GM04503 (cell line): Measurements from ENCODE around the gene PTPRD.

Experiments
- DNase-seq: peaks from one replicate; pipeline ENCODE4 v3.0.0-alpha.2; 2012; ENCODE audit warnings: low read depth

The PTPRD gene

GRCh38 chr9:8431505-8431904 is 2181.3 kb downstream of the PTPRD start:
- no peak for DNase-seq

GRCh38 chr9:8430945-8431344 is 2181.9 kb downstream of the PTPRD start:
- DNase-seq, result no peak

- DNase-seq, result no peak
These were observed 2183.0 kb downstream of the PTPRD start for GRCh38 chr9:8429768-8430167.

- DNase-seq, result no peak
These were observed 2183.6 kb downstream of the PTPRD start for GRCh38 chr9:8429157-8429556.

DNA sequence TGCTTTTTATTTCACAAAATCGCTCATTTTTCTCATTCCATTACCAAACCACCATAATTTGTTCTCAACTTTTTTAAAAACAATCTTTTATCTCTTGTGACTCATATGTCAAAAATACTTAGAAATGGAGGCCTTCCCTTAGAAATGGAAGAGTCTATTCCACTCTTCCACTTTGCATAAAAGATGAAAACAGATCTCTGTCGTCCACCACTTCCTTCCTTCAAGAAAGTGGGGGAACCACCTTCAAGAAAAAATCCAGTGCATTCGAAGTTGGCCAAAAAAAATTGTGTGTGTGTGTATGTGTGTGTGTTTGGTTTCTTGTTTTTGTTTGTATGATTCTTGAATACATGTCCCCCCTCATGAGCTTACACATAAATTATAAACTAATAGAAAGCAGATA is 2184.4 kb downstream of the PTPRD start:
- DNase-seq, result no peak

- DNase-seq, result no peak
These were observed 2187.9 kb downstream of the PTPRD start for GRCh38 chr9:8424786-8425410.

- DNase-seq, result no peak
These were observed 2192.4 kb downstream of the PTPRD start for GRCh38 chr9:8420416-8420815.

DNA sequence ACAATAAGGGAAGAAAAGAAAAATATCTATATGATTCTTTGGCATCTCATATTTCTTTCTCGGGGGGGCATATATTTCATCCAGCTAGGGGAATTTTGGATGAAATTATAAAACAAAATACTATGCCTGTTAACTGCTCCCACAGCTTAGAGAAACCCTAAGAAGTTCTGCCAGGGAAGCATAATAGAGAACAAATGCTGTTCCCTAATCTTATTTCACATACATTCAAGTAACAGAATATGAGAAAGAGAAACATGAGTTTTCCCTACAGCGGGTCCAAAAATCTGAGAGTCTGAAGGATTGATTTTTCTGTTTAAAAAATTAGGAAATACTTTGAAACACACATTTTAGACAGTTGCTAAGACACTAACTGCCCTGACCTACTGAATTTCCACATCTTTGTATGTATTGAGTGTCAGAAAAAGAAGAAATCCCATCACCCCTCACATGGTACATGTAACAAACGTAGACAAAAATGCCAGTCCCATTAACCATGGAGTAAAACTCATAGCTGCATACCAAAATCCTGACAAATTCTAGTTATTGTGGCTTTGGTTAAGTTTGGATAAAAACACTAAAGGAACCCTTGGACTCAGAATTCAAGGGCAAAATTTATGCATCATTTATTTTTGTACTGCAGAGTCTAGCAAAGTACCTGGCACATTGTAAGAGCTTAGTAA is 2193.1 kb downstream of the PTPRD start:
- no peak for DNase-seq

GRCh38 chr9:8417341-8417740 is 2195.5 kb downstream of the PTPRD start:
- no peak for DNase-seq

GRCh38 chr9:8412327-8412726 is 2200.5 kb downstream of the PTPRD start:
- DNase-seq, result no peak

DNA sequence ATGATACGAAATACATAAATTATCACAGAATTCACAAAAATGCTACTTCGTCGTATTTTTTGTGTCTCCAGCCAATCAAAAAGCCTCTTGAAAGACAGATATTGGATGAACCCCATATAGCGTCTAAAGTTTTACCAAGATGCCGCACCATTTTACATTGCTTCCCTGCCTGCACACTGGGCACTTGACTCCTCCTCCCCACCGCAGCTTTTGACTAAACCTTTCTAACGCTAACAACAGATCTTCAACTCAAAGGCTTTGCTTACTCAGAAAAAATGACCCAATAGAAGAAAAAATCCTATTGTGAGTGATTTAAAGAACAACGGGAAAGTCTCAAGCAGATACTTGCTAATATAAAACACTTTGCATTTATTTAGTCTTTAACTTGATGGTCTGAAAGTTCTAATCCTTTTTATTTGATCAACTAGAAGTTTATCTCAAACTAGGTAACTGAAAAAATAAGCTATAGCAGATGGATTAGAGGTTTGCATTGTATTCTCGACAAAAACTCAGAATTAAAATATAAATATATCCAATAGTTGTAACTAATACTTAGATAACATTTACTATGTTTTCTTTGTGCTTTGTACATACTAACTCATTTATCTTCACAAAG is 2204.1 kb downstream of the PTPRD start:
- DNase-seq, result no peak

- no peak for DNase-seq
These were observed 2210.7 kb downstream of the PTPRD start for GRCh38 chr9:8401961-8402705.

DNA sequence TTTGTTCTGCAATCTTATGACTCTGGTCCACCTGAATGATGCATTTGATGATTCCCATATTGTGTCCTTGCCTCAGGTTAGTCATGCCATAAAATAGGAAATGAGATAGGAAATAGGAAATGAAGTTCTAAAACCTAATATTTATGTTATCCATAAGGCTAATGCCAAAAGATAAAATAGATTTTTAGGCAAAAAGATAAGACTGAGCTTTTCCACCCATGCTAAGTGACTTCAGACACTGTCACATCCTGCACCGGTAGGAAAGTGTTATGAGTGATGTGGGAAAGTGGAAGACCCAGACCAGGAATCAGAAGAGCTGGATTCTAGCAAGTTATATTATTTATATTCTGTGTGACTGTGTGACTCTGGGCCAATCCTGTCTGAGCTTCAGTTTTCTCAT is 2212.4 kb downstream of the PTPRD start:
- DNase-seq, result no peak

- no peak for DNase-seq
These were observed 2217.8 kb downstream of the PTPRD start for GRCh38 chr9:8395022-8395421.

DNA sequence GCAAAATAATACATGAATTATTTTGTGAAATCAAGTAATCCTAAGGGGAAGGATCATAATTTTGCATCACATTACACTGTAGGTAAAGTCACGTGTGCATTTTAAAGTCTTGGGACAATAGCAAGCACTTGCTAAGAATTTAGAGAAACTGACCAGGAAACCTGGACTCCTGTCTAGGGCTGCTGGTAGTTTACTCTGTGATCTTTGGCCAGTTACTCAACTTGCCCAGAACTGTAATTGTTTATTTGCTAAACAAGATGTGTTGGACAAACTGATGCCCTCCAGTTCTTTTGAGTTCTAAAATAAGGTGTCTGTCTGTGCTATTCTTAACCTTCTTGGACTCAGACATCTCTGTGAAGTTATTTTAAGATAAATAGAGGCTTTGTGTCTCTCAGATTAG is 2218.5 kb downstream of the PTPRD start:
- DNase-seq, result no peak

- no peak for DNase-seq
These were observed 2219.9 kb downstream of the PTPRD start for GRCh38 chr9:8392866-8393265.

GRCh38 chr9:8391566-8391965 is 2221.2 kb downstream of the PTPRD start:
- no peak for DNase-seq

DNA sequence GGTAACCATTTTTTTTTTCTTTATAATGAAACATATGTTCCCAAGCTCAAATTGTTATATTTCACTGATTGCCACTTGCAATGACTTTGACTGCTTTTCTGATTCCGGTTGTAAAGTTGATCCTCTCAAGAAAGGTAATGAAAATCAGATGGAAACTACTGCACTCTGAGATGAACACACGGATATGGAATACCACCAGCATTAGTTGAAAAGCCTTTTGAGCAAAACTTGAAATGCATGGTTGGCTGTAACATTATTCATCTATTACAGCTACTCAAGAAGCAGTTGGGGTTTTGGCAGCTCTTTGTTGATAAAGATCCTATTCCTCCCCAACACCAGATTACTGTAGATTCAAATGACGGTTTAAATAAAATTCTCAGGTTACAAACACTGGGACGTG is 2221.7 kb downstream of the PTPRD start:
- DNase-seq, result no peak

- DNase-seq, result no peak
These were observed 2222.2 kb downstream of the PTPRD start for GRCh38 chr9:8390571-8390970.

DNA sequence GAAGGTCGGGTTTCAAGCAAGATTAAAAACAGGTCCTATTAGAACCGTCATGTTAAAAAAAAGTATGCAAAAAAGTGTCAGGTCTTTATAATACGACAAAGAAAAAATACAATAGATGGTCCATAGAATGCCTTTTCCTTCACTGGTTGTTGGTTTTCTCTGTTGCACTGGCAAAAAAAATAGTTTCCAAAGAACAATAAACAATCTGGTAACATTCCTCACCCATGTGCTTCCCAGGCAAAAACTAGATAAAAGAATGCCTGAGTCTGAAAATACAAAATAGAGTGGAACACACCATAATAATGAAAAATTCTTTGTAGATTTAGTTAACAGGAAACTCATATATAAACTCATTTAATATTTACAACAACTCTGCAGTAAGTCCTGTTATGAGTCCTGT is 2223.3 kb downstream of the PTPRD start:
- DNase-seq, result no peak

- no peak for DNase-seq
These were observed 2224.7 kb downstream of the PTPRD start for GRCh38 chr9:8388132-8388531.

DNA sequence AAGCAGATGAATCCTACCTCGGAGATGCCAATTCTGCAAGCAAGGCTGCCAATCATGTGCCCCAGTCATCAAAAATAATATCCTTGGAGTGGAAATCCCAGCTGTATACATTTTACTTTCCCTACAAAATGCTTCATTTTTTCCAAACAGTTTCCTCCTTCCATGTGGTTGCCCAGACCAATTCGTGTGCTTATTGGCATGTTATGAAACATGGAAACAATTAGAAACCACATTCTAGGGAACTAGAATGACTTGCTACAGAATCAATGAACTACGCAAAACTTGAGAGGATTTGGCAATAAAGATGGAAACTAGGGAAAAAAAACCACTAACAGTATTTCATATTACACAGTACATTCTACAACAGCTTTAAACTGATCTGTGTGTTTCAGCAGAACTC is 2228.7 kb downstream of the PTPRD start:
- DNase-seq, result no peak
